Activated naive CD8-positive, alpha-beta T cell (primary cell): ENCODE measurements around the gene TBC1D14.

Source experiments
- H3K27ac Mint-ChIP-seq: one replicate; pipeline ENCODE4 v1.8.0; 2021; ENCODE audit warnings: mixed read lengths
- H3K27me3 Mint-ChIP-seq: one replicate; pipeline ENCODE4 v1.8.0; 2021; ENCODE audit warnings: mixed read lengths
- H3K36me3 Mint-ChIP-seq: one replicate; pipeline ENCODE4 v1.8.0; 2021; ENCODE audit warnings: mixed read lengths
- H3K4me1 Mint-ChIP-seq: one replicate; pipeline ENCODE4 v1.8.0; 2021; ENCODE audit warnings: low read depth, mixed read lengths
- H3K4me3 Mint-ChIP-seq: one replicate; pipeline ENCODE4 v1.8.0; 2021; ENCODE audit warnings: mild to moderate bottlenecking, mixed read lengths
- H3K9me3 Mint-ChIP-seq: one replicate; pipeline ENCODE4 v1.8.0; 2021; ENCODE audit warnings: low read depth, mixed read lengths

The TBC1D14 gene

DNA sequence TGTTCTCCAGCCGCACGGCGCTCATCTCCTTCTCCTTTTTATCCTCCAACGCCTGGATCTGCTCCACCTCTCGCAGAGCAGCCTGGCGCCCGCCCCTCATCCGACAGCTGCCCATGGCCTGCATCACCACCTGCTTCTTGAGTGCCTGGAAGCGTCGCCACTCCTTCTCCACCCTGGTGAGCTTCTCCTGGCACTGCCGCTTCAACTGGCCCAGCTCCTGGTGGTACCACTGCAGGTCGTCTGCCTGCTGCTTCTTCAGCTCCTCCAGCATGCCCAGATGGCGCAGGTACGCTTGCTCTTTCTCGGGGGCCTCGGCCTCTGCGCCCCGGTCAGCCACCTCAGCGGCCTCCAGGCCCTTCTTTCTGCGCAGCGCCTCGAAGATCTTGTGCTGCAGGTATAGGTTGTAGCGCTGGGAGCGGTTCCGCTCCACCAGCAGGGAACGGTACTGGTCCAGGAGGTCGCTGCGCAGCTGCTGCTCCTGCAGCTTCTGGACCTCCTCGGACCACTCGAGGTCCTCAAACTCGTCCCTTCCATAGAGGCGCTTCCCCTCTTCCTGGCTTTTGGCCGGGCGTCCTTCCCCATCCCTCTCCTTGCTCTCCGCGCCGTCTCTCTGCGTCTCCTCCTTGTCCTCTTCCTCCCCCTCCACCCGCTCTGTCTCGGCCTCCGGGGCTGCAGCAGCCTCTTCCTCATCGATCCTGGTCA lies 132.3 kb downstream of the TBC1D14 start:
- Mint-ChIP-seq H3K36me3 (peaks cover 2% of the 10 kb centered on the region), H3K4me1 (peaks cover 30% of the 10 kb centered on the region), H3K4me3 (peak overlapping the region; percentile 75), H3K27ac (no peak overlapping the region), H3K9me3 (no peaks in the 10 kb centered on the region), H3K27me3 (no peaks in the 10 kb centered on the region)

DNA sequence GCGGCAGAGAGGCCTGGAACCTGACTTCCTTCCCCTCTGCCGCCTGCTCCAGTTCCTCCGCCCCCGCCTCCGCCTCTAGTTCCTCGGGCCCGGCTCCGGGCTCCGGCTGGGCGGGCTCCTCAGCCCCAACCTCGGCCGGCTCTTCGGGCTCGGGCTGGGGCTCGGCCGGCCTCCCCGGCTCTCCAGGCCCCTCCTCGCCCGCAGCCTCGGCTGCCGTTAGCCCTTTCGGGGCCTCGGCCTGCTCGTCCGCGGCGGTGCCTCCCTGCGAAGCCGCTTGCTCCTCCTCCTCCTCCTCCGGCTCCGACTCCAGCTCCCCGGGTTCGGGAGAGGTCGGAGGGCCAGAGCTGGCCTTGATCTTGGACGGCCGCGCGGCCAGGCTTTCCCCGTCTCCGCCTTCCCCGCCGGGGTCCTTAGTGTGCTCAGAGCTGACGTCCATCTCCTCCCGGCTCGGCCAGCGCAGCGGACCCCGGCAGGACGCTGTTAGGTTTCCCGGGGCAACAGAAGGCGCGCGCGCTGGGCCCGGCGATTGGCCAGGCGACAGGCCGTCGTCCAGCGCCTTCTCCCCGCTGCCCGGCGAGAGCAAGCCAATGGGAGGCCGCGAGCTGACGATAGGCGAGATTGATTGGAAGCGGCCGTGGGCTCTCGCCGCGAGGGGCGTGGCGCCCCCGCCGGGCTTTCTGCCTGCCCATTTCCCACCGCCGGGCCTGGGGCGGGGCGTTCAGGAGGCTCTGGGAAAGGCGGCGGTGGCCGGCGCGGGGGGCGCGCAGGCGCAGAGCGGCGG lies 133.1 kb downstream of the TBC1D14 start:
- peaks cover 36% of the 10 kb centered on the region for H3K4me1 Mint-ChIP-seq
- no peaks in the 10 kb centered on the region for H3K27me3 Mint-ChIP-seq
- H3K27ac Mint-ChIP-seq: no peak overlapping the region
- peak overlapping the region; percentile 91 for H3K4me3 Mint-ChIP-seq
- H3K9me3 Mint-ChIP-seq: no peaks in the 10 kb centered on the region
- peaks cover 2% of the 10 kb centered on the region for H3K36me3 Mint-ChIP-seq

DNA sequence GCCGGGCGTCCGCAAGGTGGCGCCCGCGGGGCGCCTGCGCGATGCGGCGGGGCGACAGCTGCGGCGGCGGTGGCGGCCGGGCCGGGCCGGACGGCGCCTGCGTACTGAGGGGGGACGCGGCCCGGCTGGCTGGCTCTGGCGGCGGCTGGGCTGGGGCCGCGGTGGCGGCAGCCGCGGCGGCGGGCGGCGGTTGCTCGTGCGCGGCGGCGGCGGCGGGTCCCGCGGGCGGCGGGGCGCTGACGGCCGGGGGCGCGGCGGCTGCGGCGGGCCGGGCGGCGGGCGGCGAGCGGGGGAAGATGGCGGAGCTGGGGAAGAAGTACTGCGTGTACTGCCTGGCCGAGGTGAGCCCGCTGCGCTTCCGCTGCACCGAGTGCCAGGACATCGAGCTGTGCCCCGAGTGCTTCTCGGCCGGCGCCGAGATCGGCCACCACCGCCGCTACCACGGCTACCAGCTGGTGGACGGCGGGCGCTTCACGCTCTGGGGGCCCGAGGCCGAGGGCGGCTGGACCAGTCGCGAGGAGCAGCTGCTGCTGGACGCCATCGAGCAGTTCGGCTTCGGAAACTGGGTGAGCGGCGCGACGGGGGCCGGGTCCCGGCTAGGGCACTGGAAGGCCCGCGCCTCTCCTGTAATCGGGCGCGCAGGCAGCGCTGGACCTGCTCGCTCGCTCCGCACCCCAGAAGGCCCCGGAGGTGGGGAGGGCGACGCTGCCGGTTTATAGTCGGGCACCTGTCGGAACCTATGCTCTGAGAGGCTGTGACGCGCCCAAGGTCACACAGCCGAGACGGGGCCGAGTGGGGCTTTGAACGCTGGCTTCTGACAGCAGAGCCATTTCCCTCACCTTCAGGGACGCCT lies 133.9 kb downstream of the TBC1D14 start, which contains the start of gene TADA2B:
TADA2B (plus strand) TSS at position 89 of the 853 bp plus-strand sequence; CDS start at position 297, 208 bp downstream.
- H3K27ac Mint-ChIP-seq: peak within 1 kb of the TSS; percentile 72
- H3K4me1 Mint-ChIP-seq: peaks cover 40% of the 10 kb centered on the region
- no peaks in the 10 kb centered on the region for H3K27me3 Mint-ChIP-seq
- peak within 1 kb of the TSS; percentile 91 for H3K4me3 Mint-ChIP-seq
- no peaks in the 10 kb centered on the region for H3K9me3 Mint-ChIP-seq
- peaks cover 2% of the 10 kb centered on the region for H3K36me3 Mint-ChIP-seq

DNA sequence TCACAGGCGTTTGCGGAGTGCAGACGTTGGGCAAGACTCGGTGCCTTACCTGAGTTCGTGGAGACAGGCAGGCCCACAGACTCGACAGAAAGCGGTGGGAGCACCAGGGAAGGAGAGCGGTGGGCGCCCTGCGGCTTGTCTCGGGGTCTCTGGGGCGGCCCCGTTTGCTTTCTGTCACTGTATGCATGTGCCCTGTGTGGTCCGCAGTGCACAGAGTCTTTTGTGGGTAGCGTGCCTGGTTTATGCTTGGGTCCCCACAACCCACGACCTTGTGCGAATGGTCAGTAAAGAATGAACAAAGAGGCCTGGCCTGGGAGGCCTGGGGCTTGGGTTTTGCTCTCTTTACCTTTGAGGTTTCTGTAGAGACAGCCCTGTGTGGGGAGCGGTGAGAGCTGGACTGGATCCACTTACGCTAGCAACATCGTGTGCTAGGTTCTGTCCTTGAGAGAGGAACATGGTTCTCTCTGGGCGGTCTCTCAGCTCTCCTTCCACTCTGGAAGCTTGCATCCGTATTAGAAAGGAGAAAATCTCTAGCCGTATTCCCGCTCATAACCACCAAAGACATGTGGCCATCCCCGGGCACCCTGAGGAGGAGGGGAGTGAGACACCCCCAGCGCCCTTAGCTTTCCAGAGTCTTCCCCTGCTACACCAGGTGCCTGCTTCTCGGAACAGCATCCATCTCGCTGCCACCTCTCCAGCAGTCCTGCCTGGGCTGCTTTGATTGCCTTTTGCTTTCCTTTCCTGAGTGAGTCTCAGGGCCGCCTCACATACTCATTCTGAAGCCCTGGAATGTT lies 134.7 kb downstream of the TBC1D14 start:
- Mint-ChIP-seq H3K27me3 (no peaks in the 10 kb centered on the region), H3K36me3 (peaks cover 5% of the 10 kb centered on the region), H3K4me3 (peak overlapping the region; percentile 91), H3K9me3 (no peaks in the 10 kb centered on the region), H3K27ac (peak overlapping the region; percentile 72), H3K4me1 (peaks cover 46% of the 10 kb centered on the region)

DNA sequence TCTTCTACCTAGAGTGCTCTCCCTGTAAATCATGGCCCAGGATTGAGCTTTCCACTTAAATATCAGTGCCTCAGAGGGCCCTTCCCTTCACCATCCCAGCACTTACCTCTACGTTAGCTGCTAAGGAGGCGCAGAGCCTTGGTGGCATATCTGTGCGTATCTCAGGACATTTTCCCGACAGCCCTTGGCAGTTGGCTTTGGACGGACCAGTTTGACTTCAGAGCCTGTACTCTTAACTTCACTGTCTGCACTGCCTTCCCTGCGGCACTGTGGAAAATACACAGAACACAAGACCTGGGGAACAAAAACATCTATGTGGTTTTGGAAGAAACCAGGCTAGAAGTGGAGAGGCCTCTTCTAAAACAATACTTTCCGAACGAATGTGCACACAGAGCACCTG lies 135.9 kb downstream of the TBC1D14 start:
- Mint-ChIP-seq H3K4me3 (peak overlapping the region; percentile 91), H3K36me3 (peaks cover 5% of the 10 kb centered on the region), H3K27me3 (no peaks in the 10 kb centered on the region), H3K4me1 (peaks cover 51% of the 10 kb centered on the region), H3K9me3 (no peaks in the 10 kb centered on the region), H3K27ac (peak overlapping the region; percentile 72)

DNA sequence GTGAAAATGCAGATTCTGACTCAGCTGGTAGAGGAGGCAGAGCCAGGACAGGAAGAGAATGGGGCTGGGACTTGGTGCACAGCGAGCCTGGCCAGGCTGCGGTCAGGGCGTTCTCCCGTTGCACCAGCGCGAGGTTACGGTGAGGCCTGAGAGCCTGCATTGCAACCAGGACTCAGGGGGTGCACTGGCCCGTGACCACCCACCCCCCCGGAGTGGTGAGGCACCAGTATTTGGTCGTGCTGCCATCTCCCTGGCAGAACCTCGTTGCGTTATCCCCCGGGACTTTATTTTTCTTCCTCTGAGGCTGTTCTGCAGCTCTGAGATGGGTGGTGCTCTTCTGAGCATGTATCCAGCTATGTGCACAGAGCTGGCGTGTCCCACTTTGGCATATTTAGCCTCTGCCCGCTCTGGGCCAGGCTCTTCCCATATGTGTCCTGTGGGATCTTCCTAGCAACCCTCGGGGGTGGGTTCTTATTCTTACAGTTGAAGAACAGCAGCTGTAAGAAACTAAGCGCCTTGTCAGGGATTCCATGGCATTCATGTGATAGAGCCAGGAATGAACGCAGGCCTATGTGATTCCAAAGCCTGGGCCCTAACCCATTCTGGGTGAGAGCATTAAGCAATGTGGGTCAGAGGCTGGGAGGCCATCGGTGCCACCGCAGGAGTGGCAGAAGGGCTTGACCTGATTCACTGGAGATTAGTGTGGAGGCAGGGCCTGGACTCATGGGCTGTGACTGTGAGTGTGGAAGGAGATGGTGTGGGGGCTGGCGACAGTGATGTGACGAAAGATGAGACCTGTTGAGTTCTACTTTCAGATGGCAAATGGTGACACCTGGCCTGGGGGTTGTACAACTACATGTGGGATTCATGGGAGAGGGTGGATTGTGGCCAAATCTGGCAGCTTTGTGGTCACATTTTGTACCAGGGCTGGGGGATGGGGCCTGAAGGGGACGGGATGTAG lies 136.6 kb downstream of the TBC1D14 start:
- Mint-ChIP-seq H3K4me1 (peaks cover 51% of the 10 kb centered on the region), H3K27ac (peak overlapping the region; percentile 73), H3K36me3 (peaks cover 5% of the 10 kb centered on the region), H3K9me3 (no peaks in the 10 kb centered on the region), H3K27me3 (no peaks in the 10 kb centered on the region), H3K4me3 (peak overlapping the region; percentile 91)

DNA sequence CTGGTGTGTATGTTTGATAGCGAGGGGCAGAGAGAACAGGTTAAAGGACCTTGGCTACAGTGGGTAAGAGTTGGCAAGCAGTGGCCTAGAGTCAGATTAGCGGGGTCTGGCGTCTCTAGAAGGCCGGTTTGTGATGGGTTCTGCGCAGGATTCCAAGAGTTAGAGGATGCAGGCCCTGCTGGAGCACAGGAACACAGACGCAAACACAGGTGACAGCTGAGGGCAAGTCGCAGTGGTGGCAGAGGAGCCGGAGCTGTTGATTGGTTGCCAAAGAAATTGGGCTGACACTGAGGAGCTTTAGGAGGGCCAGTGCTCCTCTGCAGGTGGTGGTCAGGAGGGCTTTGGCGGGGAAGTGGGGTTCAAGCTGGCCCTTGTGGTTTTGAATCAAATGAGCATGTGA lies 137.3 kb downstream of the TBC1D14 start:
- Mint-ChIP-seq H3K9me3 (no peaks in the 10 kb centered on the region), H3K4me1 (peaks cover 49% of the 10 kb centered on the region), H3K36me3 (peaks cover 5% of the 10 kb centered on the region), H3K4me3 (peak overlapping the region; percentile 91), H3K27me3 (no peaks in the 10 kb centered on the region), H3K27ac (peak overlapping the region; percentile 73)

DNA sequence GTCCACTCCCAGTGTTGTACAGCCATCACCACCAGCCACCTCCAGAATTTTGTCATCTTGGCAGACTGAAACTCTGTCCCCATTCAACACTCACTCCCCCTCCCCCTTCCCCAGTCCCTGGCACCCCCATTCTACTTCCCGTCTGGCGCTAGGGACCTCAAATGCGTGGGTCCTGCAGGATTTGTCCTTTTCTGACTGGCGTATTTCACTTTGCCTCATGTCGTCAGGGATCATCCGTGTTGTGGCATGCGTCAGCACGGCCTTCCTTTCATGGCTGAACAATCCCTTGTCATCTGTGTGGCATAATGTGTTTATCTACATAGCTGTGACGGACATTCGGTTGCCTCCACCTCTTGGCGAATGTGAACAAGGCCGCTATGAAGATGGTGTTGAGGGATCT lies 139.0 kb downstream of the TBC1D14 start:
- Mint-ChIP-seq H3K4me1 (peaks cover 57% of the 10 kb centered on the region), H3K36me3 (peaks cover 5% of the 10 kb centered on the region), H3K9me3 (no peaks in the 10 kb centered on the region), H3K27ac (peak overlapping the region; percentile 72), H3K27me3 (no peaks in the 10 kb centered on the region), H3K4me3 (peak overlapping the region; percentile 47)

DNA sequence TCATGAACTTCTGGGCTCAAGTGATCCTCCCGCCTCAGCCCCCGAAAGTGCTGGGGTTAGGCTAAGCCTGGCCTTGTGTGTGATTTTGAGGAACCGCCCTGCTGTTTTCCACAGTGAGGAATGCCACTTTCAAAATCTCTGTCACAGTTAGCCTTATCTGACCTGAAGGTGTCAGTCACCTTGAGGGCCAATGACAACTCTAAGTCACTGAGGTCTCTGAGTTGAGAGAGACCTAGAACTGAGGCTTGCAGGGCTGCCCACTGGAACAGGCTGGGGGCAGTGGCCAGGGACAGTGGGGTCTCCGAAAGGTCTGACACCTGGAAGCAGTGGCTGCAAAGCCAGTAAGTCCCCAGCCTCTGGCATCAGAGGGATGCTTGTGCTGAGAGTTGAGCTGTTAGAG lies 139.7 kb downstream of the TBC1D14 start:
- no peak overlapping the region for H3K27ac Mint-ChIP-seq
- H3K36me3 Mint-ChIP-seq: peaks cover 5% of the 10 kb centered on the region
- no peaks in the 10 kb centered on the region for H3K27me3 Mint-ChIP-seq
- H3K4me3 Mint-ChIP-seq: no peak overlapping the region
- peaks cover 58% of the 10 kb centered on the region for H3K4me1 Mint-ChIP-seq
- no peaks in the 10 kb centered on the region for H3K9me3 Mint-ChIP-seq

DNA sequence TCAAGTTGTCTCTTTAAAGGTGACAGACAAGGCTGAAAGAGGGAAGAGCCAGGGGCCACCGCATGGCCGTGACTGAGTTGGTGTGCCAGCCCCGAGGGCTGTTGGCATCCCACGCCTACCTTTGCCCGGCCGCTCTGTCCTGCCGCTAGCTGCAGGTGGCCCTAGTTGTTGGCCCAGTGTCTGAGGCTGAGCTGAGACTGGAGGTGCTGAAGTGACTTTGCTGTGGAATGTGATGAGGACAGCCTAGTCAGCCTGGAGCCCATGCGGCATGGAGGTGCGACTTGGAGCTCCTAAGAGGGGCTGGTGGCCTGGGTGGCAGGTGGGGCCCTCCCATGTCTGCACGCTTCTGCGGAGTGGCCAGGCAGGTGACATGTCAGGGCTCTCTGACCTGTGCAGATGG lies 140.1 kb downstream of the TBC1D14 start:
- Mint-ChIP-seq H3K4me3 (no peak overlapping the region), H3K9me3 (no peaks in the 10 kb centered on the region), H3K27me3 (no peaks in the 10 kb centered on the region), H3K36me3 (peaks cover 7% of the 10 kb centered on the region), H3K27ac (no peak overlapping the region), H3K4me1 (peaks cover 55% of the 10 kb centered on the region)

DNA sequence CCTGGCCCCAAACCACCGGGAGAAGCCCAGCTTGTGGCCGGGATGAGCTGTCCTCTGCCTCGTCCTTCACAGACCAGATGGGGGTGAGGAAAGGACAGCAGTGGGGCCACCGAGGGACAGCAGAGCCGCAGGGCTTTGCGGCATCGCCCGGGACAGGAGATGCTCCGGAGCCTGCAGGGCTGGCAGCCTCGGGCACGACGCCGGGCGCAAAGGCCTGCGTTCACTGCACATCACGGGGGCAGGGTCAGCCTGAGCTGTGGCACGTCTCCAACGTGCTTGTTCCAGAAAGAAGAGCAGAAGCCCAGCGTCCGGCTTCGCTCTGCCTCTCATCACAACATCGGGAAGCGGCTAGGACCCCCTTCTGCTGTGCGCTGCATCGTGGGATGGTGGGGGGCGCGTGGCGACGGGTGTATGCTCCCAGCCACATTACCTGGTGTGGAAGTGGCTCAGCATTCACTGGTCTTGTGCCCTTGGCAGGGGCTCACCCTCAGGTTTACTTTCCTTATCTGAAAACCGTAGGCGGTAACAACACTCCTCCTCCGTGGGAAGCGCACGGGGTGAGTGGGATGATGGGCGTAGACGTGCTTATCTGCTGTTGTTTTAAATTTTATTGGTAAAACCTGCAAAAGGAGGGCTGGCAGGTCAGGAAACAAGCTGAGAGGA lies 141.0 kb downstream of the TBC1D14 start:
- H3K27me3 Mint-ChIP-seq: no peaks in the 10 kb centered on the region
- H3K9me3 Mint-ChIP-seq: no peaks in the 10 kb centered on the region
- peaks cover 5% of the 10 kb centered on the region for H3K36me3 Mint-ChIP-seq
- H3K4me3 Mint-ChIP-seq: no peak overlapping the region
- H3K4me1 Mint-ChIP-seq: peaks cover 46% of the 10 kb centered on the region
- no peak overlapping the region for H3K27ac Mint-ChIP-seq

DNA sequence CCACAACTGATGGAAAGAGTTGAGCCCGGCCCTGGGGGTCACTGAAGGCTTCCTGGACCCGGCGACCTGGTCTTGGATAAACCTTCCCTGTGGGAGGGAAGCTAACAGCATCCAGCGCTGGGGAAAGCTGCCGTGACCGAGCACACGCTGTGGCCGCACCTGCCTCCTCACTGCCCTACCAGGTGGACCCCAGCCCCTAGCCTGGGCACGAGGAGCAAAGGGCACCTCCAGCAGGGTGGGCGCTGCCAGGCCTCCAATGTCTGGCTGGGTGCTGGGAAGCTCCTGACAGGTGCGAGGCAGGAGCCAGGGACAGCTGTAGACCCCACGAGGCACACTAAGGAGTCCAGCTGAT lies 141.5 kb downstream of the TBC1D14 start:
- peaks cover 41% of the 10 kb centered on the region for H3K4me1 Mint-ChIP-seq
- H3K27ac Mint-ChIP-seq: no peak overlapping the region
- no peaks in the 10 kb centered on the region for H3K9me3 Mint-ChIP-seq
- H3K27me3 Mint-ChIP-seq: no peaks in the 10 kb centered on the region
- H3K36me3 Mint-ChIP-seq: peaks cover 5% of the 10 kb centered on the region
- H3K4me3 Mint-ChIP-seq: no peak overlapping the region

DNA sequence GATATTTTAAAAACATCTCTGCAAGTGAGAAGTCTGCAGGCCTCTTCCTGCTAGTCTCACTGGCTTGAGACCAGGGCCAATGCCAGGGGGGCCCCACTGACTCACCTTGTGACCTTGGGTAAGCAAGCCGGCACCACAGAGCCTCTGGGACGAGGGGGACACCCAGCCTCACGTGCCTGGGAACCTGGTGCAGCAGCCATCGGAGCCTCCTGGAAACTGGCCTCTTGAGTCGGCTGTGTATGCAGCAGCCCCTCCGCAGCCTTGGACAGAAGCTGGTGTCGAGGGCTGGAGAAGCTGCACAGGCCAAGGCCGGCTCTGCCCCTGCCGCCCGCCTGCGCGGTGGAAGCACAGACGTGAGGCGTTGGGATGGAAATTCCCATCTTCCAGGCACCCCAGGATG lies 142.3 kb downstream of the TBC1D14 start:
- peaks cover 5% of the 10 kb centered on the region for H3K36me3 Mint-ChIP-seq
- H3K27me3 Mint-ChIP-seq: no peaks in the 10 kb centered on the region
- no peaks in the 10 kb centered on the region for H3K9me3 Mint-ChIP-seq
- H3K4me1 Mint-ChIP-seq: peaks cover 35% of the 10 kb centered on the region
- no peak overlapping the region for H3K4me3 Mint-ChIP-seq
- H3K27ac Mint-ChIP-seq: no peak overlapping the region
